Measurements from ENCODE around the gene UBL4B.

The UBL4B gene

DNA sequence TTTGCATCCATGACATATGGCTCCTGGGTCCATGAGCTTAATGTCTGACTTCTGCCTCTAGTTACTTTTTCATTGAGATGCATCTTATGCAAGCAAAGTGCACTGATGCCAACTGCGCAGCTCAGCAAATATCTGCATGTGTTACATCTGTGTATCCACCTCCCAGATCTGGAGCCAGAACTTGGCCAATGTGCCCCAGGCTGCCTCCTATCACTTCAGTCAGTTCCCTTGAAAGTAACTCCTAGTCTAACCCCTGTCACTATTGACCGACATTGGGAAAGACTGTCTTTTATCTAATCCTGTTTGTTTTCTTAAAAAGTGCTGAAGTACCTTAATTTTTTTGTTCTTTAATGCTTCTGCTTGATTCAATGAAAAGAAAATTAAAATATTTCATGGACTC lies 19.3 kb upstream of the UBL4B start:
- Histone ChIP-seq H3K27ac (no peak overlapping the region), H3K36me3 (replicated peaks) (no peaks in the 10 kb centered on the region), H3K27me3 (replicated peaks) (no peaks in the 10 kb centered on the region), H3K4me3 (ENCODE audit: low read depth, low read length) (no peak overlapping the region)
- TF ChIP-seq, protein P1, sequence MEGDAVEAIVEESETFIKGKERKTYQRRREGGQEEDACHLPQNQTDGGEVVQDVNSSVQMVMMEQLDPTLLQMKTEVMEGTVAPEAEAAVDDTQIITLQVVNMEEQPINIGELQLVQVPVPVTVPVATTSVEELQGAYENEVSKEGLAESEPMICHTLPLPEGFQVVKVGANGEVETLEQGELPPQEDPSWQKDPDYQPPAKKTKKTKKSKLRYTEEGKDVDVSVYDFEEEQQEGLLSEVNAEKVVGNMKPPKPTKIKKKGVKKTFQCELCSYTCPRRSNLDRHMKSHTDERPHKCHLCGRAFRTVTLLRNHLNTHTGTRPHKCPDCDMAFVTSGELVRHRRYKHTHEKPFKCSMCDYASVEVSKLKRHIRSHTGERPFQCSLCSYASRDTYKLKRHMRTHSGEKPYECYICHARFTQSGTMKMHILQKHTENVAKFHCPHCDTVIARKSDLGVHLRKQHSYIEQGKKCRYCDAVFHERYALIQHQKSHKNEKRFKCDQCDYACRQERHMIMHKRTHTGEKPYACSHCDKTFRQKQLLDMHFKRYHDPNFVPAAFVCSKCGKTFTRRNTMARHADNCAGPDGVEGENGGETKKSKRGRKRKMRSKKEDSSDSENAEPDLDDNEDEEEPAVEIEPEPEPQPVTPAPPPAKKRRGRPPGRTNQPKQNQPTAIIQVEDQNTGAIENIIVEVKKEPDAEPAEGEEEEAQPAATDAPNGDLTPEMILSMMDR (IDR thresholded peaks at IDR 0.05; ENCODE audit: low read depth, low read length, missing control alignments), result no peak
- in situ Hi-C loops (cut with HindIII; ENCODE audit: low pct_ligation_motif_present, low sequenced_read_pairs), result no loop called here
- no peak for DNase-seq

DNA sequence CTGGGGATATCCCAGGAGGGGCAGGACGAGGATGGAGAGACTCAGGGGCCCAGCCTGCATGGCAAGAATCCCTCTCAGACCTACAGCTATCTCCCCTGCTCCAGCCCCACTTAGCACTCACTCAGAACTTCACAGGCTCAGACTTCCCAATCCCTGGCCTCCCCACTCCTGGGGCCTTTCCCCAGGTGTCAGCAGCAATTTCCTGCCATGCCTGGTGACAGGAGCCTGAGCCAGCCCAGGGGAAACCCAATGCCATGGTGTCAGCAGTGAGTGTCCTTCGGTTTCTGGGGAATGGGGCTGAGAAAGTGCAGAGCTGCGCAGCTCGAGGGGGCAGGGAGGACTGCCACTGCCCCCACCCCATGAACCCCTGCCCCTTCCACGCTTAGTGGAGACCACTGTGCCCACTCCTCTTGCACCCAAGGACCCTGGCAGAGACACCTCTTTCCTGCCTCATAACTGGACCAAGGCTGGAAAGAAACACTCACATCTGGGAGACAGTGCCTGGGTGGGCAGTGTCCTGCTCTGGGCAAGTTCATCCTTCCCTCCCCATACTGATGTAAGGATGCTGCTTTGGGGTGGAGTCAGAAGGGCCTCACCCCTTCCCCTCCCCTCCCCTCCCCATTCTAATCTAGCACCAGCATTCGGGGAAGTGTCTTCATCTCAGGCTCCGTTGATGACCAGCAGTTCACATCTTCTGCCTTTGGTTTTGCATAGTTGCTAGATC lies 17.1 kb upstream of the UBL4B start:
- in situ Hi-C loops (cut with HindIII; ENCODE audit: low pct_ligation_motif_present, low sequenced_read_pairs), result no loop called here
- TF ChIP-seq, protein P1 (IDR thresholded peaks at IDR 0.05; ENCODE audit: low read depth, low read length, missing control alignments), result no peak
- no peak overlapping the region for H3K27ac ChIP-seq
- no peak for DNase-seq
- H3K36me3 ChIP-seq (replicated peaks), result no peaks in the 10 kb centered on the region
- H3K27me3 ChIP-seq (replicated peaks), result no peaks in the 10 kb centered on the region
- H3K4me3 ChIP-seq (ENCODE audit: low read depth, low read length), result no peak overlapping the region

DNA sequence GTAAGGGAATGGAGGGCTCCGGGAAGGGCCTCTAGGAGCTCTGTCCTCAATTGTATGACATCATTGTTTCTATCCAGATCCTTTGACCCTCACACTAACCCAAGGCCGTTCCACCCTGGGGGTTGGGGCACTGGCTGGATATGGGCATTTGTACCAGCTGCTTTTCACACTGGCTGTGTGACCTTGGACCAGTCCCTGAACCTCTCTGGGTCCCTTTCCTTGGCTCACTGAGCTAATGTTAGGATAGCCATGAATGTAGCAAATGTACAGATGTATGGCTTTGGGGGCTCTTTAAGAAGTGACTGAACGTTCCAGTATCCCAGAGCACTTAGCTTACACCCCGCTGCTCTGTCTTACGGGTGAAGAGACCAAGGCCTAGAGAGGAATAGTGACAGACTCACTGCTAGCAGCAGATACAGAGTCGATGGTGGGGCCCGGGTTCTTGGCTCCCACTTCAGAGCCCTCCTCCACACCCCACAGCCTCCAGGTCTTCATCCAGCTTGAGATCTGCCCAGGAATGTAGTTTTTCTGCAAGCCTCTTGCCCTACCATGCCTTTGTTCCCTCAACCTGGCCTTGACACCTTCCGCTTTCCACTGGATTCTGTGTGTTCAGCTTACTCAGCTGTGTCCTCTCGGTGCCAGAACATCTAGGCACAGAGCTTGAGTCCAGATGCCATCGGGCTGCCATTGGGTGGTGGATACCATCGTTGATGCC lies 14.6 kb upstream of the UBL4B start:
- in situ Hi-C loops (cut with HindIII; ENCODE audit: low pct_ligation_motif_present, low sequenced_read_pairs), result no loop called here
- DNase-seq, result no peak
- Histone ChIP-seq H3K4me3 (ENCODE audit: low read depth, low read length) (no peak overlapping the region), H3K27me3 (replicated peaks) (no peaks in the 10 kb centered on the region), H3K27ac (no peak overlapping the region), H3K36me3 (replicated peaks) (no peaks in the 10 kb centered on the region)
- TF ChIP-seq, protein P1 (IDR thresholded peaks at IDR 0.05; ENCODE audit: low read depth, low read length, missing control alignments), result no peak

DNA sequence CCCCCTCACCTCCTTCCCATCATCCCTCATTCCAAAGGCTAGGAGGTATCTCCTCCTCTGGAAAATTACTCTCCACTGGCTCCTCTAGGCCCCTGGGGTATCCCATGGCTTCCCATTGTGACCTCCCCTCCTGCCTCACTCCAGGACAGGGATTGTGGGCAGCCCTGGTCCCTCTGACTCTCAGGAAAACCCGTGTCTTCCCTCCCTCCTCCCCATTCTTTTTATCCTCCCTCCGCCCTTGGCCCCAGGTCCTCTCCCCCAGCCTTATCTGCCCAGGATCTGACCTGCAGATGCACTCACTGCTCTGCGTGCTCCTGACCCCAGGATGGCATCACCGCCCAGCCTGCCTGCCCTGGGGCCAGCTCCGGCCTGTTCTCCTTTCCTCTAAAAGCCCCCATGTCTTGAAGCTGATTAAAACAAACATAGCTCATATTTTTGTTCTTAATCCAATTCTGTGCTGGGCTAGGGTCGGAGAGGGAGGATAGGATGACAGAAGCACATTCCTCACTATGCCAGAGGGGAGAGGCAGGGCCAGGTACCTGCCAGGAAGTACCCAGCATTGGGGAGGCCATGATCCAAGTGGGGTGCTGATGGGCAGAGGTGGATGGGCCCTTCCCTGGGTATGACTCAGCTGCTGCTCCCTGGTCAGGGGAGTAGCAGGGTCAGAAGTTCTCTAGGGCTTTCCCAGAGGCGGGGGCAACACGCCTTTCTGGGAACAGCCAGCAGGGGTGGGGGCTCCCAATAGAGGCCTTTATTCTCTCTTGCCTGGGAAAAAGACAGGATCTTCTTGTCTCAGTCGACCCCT lies 13.8 kb upstream of the UBL4B start:
- Histone ChIP-seq H3K27me3 (replicated peaks) (no peaks in the 10 kb centered on the region), H3K27ac (no peak overlapping the region), H3K4me3 (ENCODE audit: low read depth, low read length) (no peak overlapping the region), H3K36me3 (replicated peaks) (no peaks in the 10 kb centered on the region)
- DNase-seq, result no peak
- in situ Hi-C loops (cut with HindIII; ENCODE audit: low pct_ligation_motif_present, low sequenced_read_pairs), result no loop called here
- TF ChIP-seq, protein P1 (IDR thresholded peaks at IDR 0.05; ENCODE audit: low read depth, low read length, missing control alignments), result no peak

DNA sequence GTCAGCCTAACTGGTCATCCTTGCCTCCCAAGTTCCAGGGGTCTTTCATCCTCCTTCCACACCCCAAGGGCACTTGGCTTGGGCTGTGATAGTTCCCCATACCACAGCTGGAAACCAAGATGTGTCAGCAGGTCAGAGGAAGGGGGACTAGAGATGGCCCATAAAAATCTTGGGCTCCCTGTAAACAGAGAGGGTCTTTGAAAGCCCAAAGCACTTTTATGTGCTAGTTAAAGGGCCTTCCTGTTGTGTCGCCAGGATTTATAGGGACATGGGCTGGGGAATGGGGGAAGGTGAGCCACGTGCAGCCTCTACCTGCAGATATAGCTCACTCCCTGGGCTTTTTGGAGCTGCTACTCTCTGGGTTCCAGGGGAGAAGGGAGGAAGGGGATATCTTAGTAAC lies 11.9 kb upstream of the UBL4B start:
- H3K36me3 ChIP-seq (replicated peaks), result no peaks in the 10 kb centered on the region
- TF ChIP-seq, protein P1 (IDR thresholded peaks at IDR 0.05; ENCODE audit: low read depth, low read length, missing control alignments), result no peak

More for the DNA sequence above, 11.9 kb upstream of the UBL4B start:
- Histone ChIP-seq H3K27me3 (replicated peaks) (no peaks in the 10 kb centered on the region), H3K27ac (no peak overlapping the region), H3K4me3 (ENCODE audit: low read depth, low read length) (no peak overlapping the region)
- in situ Hi-C loops (cut with HindIII; ENCODE audit: low pct_ligation_motif_present, low sequenced_read_pairs), result no loop called here
- no peak for DNase-seq
